LNCaP clone FGC (cell line): ENCODE data around the gene ABCD1.

Source experiments
- DNase-seq: peaks from one replicate; pipeline ENCODE4 v3.0.0-alpha.2; 2011; ENCODE audit warnings: low read depth
- H3K4me3 ChIP-seq: 2 replicates; pipeline ENCODE4 v1.5.1; 2011; ENCODE audit warnings: mild to moderate bottlenecking, low read depth, low read length, control low read depth
- CTCF ChIP-seq: IDR thresholded peaks from 2 replicates; pipeline ENCODE4 v1.5.1; 2012; ENCODE audit warnings: mild to moderate bottlenecking; ENCODE audit not compliant: control insufficient read depth, insufficient read depth; ENCODE audit errors: extremely low read depth

The ABCD1 gene

DNA sequence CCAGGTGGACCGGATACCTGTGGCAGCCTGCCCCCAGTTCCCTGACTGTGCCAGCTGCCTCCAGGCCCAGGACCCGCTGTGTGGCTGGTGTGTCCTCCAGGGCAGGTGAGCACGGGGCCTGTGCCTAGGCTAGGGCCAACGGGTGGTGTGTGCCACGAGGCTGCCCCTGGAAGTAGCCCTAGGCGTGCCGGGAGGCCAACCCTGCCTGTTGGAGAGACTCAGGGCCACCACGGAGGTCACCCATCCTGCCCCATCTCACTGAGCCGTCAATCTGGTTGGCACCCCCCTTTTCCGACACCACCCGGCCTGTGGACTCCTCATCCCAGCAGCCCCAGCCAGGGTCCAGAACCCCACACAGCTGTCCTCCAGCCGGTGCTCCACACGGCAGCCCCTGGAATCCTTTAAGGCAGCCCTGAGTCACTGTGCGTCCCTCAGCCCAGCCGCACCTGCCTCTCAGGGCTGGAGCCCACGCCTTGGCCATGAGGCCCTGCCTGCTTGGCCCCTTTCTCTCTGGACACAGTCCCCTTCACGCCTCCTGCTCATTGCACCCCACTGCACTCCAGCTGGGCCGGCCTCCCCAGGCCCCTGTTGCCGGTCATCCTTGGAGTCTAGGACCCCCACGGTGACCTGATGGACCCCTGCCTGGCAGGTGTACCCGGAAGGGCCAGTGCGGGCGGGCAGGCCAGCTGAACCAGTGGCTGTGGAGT, 44.7 kb downstream of the ABCD1 start:
- no peak for DNase-seq
- no peak overlapping the region for H3K4me3 ChIP-seq
- no peak for TF ChIP-seq CTCF

GRCh38 chrX:153769865-153770600, 45.4 kb downstream of the ABCD1 start:
- TF ChIP-seq CTCF: no peak
- DNase-seq: no peak
- no peak overlapping the region for H3K4me3 ChIP-seq

GRCh38 chrX:153770601-153771414, 46.2 kb downstream of the ABCD1 start:
- TF ChIP-seq CTCF: no peak
- no peak overlapping the region for H3K4me3 ChIP-seq
- no peak for DNase-seq

- DNase-seq: no peak
- TF ChIP-seq CTCF: no peak
- H3K4me3 ChIP-seq: no peak overlapping the region
Observed at GRCh38 chrX:153771415-153772315, 47.0 kb downstream of the ABCD1 start.

GRCh38 chrX:153772316-153773217, 47.9 kb downstream of the ABCD1 start:
- no peak overlapping the region for H3K4me3 ChIP-seq
- no peak for TF ChIP-seq CTCF
- no peak for DNase-seq

GRCh38 chrX:153773218-153773611, 48.6 kb downstream of the ABCD1 start:
- no peak for TF ChIP-seq CTCF
- DNase-seq: no peak
- no peak overlapping the region for H3K4me3 ChIP-seq
